HL-60 (cell line): ENCODE measurements around the gene CKLF.
A peak's percentile ranks its signal among the peaks of the same experiment; 100 is the strongest.
"Not testable (repeated sequence)": the region's sequence is repeated elsewhere in the genome, so short reads cannot be mapped to it uniquely, and the experiment has no call there.

Source experiments
- DNase-seq, 2 experiments: peaks; one replicate each; pipeline ENCODE4 v3.0.0-alpha.2; 2010 to 2020; ENCODE audit warnings: low read depth in 1 of 2, low spot score in 1 of 2
- H3K27ac ChIP-seq: fragments of 250-450 bp; sonication (Bioruptor Pico); replicated peaks from 2 replicates; pipeline ENCODE4 v1.5.1; 2020; ENCODE audit warnings: mild to moderate bottlenecking, moderate library complexity
- H3K27me3 ChIP-seq: fragments of 250-450 bp; sonication (Bioruptor Pico); 2 replicates; pipeline ENCODE4 v1.5.1; 2021; ENCODE audit warnings: mild to moderate bottlenecking, moderate library complexity; ENCODE audit not compliant: insufficient read depth, poor library complexity, severe bottlenecking
- H3K4me3 ChIP-seq: replicated peaks from 2 replicates; pipeline ENCODE4 v1.5.1; 2011; ENCODE audit warnings: mild to moderate bottlenecking, control low read depth, low read length; ENCODE audit not compliant: insufficient read depth
- CTCF ChIP-seq: IDR thresholded peaks from one replicate; pipeline ENCODE4 v1.5.1; 2011; ENCODE audit warnings: low read length, control low read depth, inconsistent platforms; ENCODE audit not compliant: insufficient read depth
- GABPA ChIP-seq: IDR thresholded peaks from 2 replicates; pipeline ENCODE4 v1.6.1; 2012; ENCODE audit warnings: low read depth
- POLR2AphosphoS5 ChIP-seq: IDR thresholded peaks from 2 replicates; pipeline ENCODE4 v1.6.1; 2012; ENCODE audit warnings: low read depth
- REST ChIP-seq: IDR thresholded peaks from 2 replicates; pipeline ENCODE4 v1.6.1; 2012; ENCODE audit warnings: low read depth; ENCODE audit not compliant: insufficient replicate concordance
- SPI1 ChIP-seq: IDR thresholded peaks from 2 replicates; pipeline ENCODE4 v1.6.1; 2012; ENCODE audit warnings: low read depth, mild to moderate bottlenecking, borderline replicate concordance

Gene CKLF

GRCh38 chr16:66592241-66592640 lies 39.9 kb downstream of the CKLF start:
- Histone ChIP-seq H3K27me3 (no peaks in the 10 kb centered on the region), H3K4me3 (no peak overlapping the region), H3K27ac (no peak overlapping the region)
- no peak for DNase-seq
- TF ChIP-seq GABPA, result no peak

GRCh38 chr16:66592814-66593213 lies 40.4 kb downstream of the CKLF start:
- TF ChIP-seq REST, result no peak
- TF ChIP-seq GABPA, result no peak
- no peak for TF ChIP-seq CTCF
- TF ChIP-seq POLR2AphosphoS5, result no peak
- TF ChIP-seq SPI1, result no peak
- H3K4me3 ChIP-seq, result no peak overlapping the region
- no peaks in the 10 kb centered on the region for H3K27me3 ChIP-seq
- no peak overlapping the region for H3K27ac ChIP-seq
- no peak for DNase-seq

GRCh38 chr16:66594739-66595138 lies 42.4 kb downstream of the CKLF start:
- no peak for TF ChIP-seq SPI1
- no peak for TF ChIP-seq REST
- no peak for TF ChIP-seq CTCF
- no peak for TF ChIP-seq GABPA
- TF ChIP-seq POLR2AphosphoS5, result no peak
- DNase-seq, result no peak
- no peak overlapping the region for H3K27ac ChIP-seq
- H3K4me3 ChIP-seq, result no peak overlapping the region
- H3K27me3 ChIP-seq, result no peaks in the 10 kb centered on the region

GRCh38 chr16:66596559-66596958 lies 44.2 kb downstream of the CKLF start:
- H3K4me3 ChIP-seq, H3K27me3 ChIP-seq, DNase-seq, H3K27ac ChIP-seq: not testable (repeated sequence)

GRCh38 chr16:66596986-66597848 lies 44.8 kb downstream of the CKLF start:
- no peak overlapping the region for H3K27ac ChIP-seq
- H3K4me3 ChIP-seq, result no peak overlapping the region
- TF ChIP-seq SPI1 (peak; percentile 88), GABPA (no peak)
- DNase-seq, result no peak
- H3K27me3 ChIP-seq, result no peaks in the 10 kb centered on the region
